GM23338 (cell line): ENCODE data around the gene KAT6B. TPM values are rescaled to one million over a fixed set of nuclear protein-coding genes. Genes with fewer than 3 reads are reported as not detected.

Experiments used
- ATAC-seq: fragments of 200-7000 bp; cut with Tn5 transposase; 3 replicates; pipeline ENCODE4 v1.9.1; 2020
- DNase-seq: peaks from one replicate; pipeline ENCODE4 v3.0.0-alpha.2; 2015; ENCODE audit warnings: low spot score
- H2AFZ ChIP-seq: fragments of 200-600 bp; sonication (generic); 2 replicates; pipeline ENCODE4 v1.8.0; 2016; ENCODE audit warnings: antibody characterized with exemption, mild to moderate bottlenecking, moderate library complexity
- H3F3A ChIP-seq: fragments of 200-600 bp; sonication (generic); replicated peaks from 2 replicates; pipeline ENCODE4 v1.8.0; 2017; ENCODE audit warnings: antibody characterized with exemption, mixed run types, low read depth
- H3K27ac ChIP-seq: fragments of 200-600 bp; sonication (generic); 2 replicates; pipeline ENCODE4 v1.6.1; 2016; ENCODE audit warnings: low read depth
- H3K27me3 ChIP-seq: fragments of 200-600 bp; sonication (generic); 2 replicates; pipeline ENCODE4 v1.8.0; 2016; ENCODE audit warnings: mild to moderate bottlenecking, mixed run types, moderate library complexity; ENCODE audit not compliant: insufficient read depth
- H3K36me3 ChIP-seq: fragments of 200-600 bp; sonication (generic); 2 replicates; pipeline ENCODE4 v1.8.0; 2016; ENCODE audit warnings: mild to moderate bottlenecking; ENCODE audit not compliant: insufficient read depth
- H3K4me1 ChIP-seq: fragments of 200-600 bp; sonication (generic); 2 replicates; pipeline ENCODE4 v1.8.0; 2016; ENCODE audit warnings: mild to moderate bottlenecking, moderate library complexity; ENCODE audit not compliant: insufficient read depth
- H3K4me2 ChIP-seq: fragments of 200-600 bp; sonication (generic); 2 replicates; pipeline ENCODE4 v1.7.1; 2017; ENCODE audit warnings: mixed run types
- H3K4me3 ChIP-seq: fragments of 200-600 bp; sonication (generic); 2 replicates; pipeline ENCODE4 v1.6.1; 2016; ENCODE audit warnings: mixed run types
- H3K79me2 ChIP-seq: fragments of 200-600 bp; sonication (generic); replicated peaks from 2 replicates; pipeline ENCODE4 v1.8.0; 2017; ENCODE audit warnings: mild to moderate bottlenecking; ENCODE audit not compliant: insufficient read depth
- H3K9me2 ChIP-seq: fragments of 200-600 bp; sonication (generic); 2 replicates; pipeline ENCODE4 v1.8.0; 2017; ENCODE audit not compliant: insufficient read depth
- H4K20me1 ChIP-seq: fragments of 200-600 bp; sonication (generic); replicated peaks from 2 replicates; pipeline ENCODE4 v1.8.0; 2017; ENCODE audit warnings: mild to moderate bottlenecking; ENCODE audit not compliant: insufficient read depth
- H3K27ac Mint-ChIP-seq: 2 replicates; pipeline ENCODE4 v1.8.0; 2020; ENCODE audit warnings: inconsistent platforms, mild to moderate bottlenecking, moderate library complexity, mixed read lengths
- H3K27me3 Mint-ChIP-seq: 3 replicates; pipeline ENCODE4 v1.8.0; 2022; ENCODE audit warnings: low read depth, mild to moderate bottlenecking, moderate library complexity, mixed read lengths, inconsistent platforms; ENCODE audit not compliant: insufficient read depth, poor library complexity
- H3K36me3 Mint-ChIP-seq: 3 replicates; pipeline ENCODE4 v1.8.0; 2021; ENCODE audit warnings: low read depth, mild to moderate bottlenecking, inconsistent platforms, moderate library complexity, mixed read lengths
- H3K4me1 Mint-ChIP-seq: 3 replicates; pipeline ENCODE4 v1.8.0; 2020; ENCODE audit warnings: mild to moderate bottlenecking, inconsistent platforms, mixed read lengths
- H3K4me3 Mint-ChIP-seq: 3 replicates; pipeline ENCODE4 v1.8.0; 2021; ENCODE audit warnings: moderate library complexity, mild to moderate bottlenecking, inconsistent platforms, mixed read lengths
- H3K9me3 Mint-ChIP-seq: 3 replicates; pipeline ENCODE4 v1.8.0; 2020; ENCODE audit warnings: moderate library complexity, mild to moderate bottlenecking, inconsistent platforms, mixed read lengths
- CREB1 ChIP-seq: fragments of 250-450 bp; sonication (Bioruptor Pico); IDR thresholded peaks from 2 replicates; pipeline ENCODE4 v1.5.0; 2020; ENCODE audit warnings: low read depth, mild to moderate bottlenecking, moderate library complexity
- CTCF ChIP-seq, 2 experiments: fragments of 200-600 bp in 1 of 2; sonication (generic) in 1 of 2; conservative IDR thresholded peaks; 2 replicates each; pipeline versions ENCODE4 v1.5.1 to v1.6.1; 2016 to 2017; ENCODE audit warnings: antibody characterized with exemption in 2 of 2, low read depth in 2 of 2, mild to moderate bottlenecking in 2 of 2, moderate library complexity in 1 of 2
- EZH2 ChIP-seq: fragments of 200-600 bp; sonication (generic); IDR thresholded peaks from one replicate; pipeline ENCODE4 v1.8.0; 2017; ENCODE audit warnings: antibody characterized with exemption, mild to moderate bottlenecking, low read depth; ENCODE audit not compliant: unreplicated experiment
- EZH2phosphoT487 ChIP-seq: fragments of 200-600 bp; sonication (generic); IDR thresholded peaks from one replicate; pipeline ENCODE4 v1.8.1; 2018; ENCODE audit warnings: antibody characterized with exemption; ENCODE audit not compliant: unreplicated experiment
- POLR2AphosphoS5 ChIP-seq: IDR thresholded peaks from 2 replicates; pipeline ENCODE4 v1.6.1; 2016; ENCODE audit warnings: antibody characterized with exemption, low read depth
- STAT1 ChIP-seq: IDR thresholded peaks from one replicate; pipeline ENCODE4 v1.6.1; 2016; ENCODE audit warnings: antibody characterized with exemption; ENCODE audit not compliant: unreplicated experiment
- ZNF114 ChIP-seq: fragments of 250-450 bp; sonication (Bioruptor Pico); IDR thresholded peaks from 2 replicates; pipeline ENCODE4 v1.5.0; 2020; ENCODE audit warnings: mild to moderate bottlenecking, moderate library complexity
- ZNF331 ChIP-seq: fragments of 250-450 bp; sonication (Bioruptor Pico); IDR thresholded peaks from 2 replicates; pipeline ENCODE4 v1.5.0; 2020; ENCODE audit warnings: low read depth, mild to moderate bottlenecking, moderate library complexity
- ZNF462 ChIP-seq: fragments of 250-450 bp; sonication (Bioruptor Pico); IDR thresholded peaks from 2 replicates; pipeline ENCODE4 v1.5.0; 2020; ENCODE audit warnings: mild to moderate bottlenecking, moderate library complexity
- polyA plus RNA-seq: library from polyadenylated mRNA; unstranded; fragments of >200 nt; fragmentation: Nextera tagmentation; extraction: Ambion mirVana; gene quantifications from 2 replicates; pipeline ENCODE4 v1.2.1, GENCODE V29; 2016
- total RNA-seq: library from RNA; depleted of rRNA; stranded (reverse); fragments of >200 nt; shearing (Covaris generic); gene quantifications from 2 replicates; pipeline ENCODE4 v1.2.3, GENCODE V29; 2014

The KAT6B gene
- total and polyA plus RNA-seq, 2 experiments from 2014 or later: 21.3 to 31.4 TPM

GRCh38 chr10:75076348-75076747 is 249.9 kb downstream of the KAT6B start:
- peak; percentile 48 for DNase-seq
- no peak overlapping the region for H3K27ac Mint-ChIP-seq
- H3K27me3 Mint-ChIP-seq: peaks cover 5% of the 10 kb centered on the region

GRCh38 chr10:75079436-75080083 is 253.2 kb downstream of the KAT6B start:
- peaks cover 4% of the 10 kb centered on the region; the same call in 1 of the 2 replicates for H3F3A ChIP-seq
- peaks cover 37% of the 10 kb centered on the region for H3K4me1 ChIP-seq
- H3K9me2 ChIP-seq: 0 out of 2 replicates have a peak, but pooled peaks cover 12% of the 10 kb centered on the region
- no peaks in the 10 kb centered on the region for H3K27me3 ChIP-seq
- H3K36me3 ChIP-seq: no peaks in the 10 kb centered on the region
- 0 out of 2 replicates have a peak overlapping the region, but pooled peaks have one; percentile 25 for H2AFZ ChIP-seq
- H3K4me2 ChIP-seq: no peak overlapping the region
- no peaks in the 10 kb centered on the region for H3K79me2 ChIP-seq
- H3K27ac ChIP-seq: no peak overlapping the region
- peaks cover 41% of the 10 kb centered on the region for H3K4me1 Mint-ChIP-seq
- H3K4me3 Mint-ChIP-seq: no peak overlapping the region
- peaks cover 7% of the 10 kb centered on the region for H3K27me3 Mint-ChIP-seq
- H3K36me3 Mint-ChIP-seq: no peaks in the 10 kb centered on the region
- peaks cover 10% of the 10 kb centered on the region; the same call in 2 of the 3 replicates for H3K9me3 Mint-ChIP-seq
- DNase-seq (no peak), ATAC-seq (no peak; the same call in 2 of the 3 replicates)
- H3K27ac Mint-ChIP-seq: no peak overlapping the region
- no peak overlapping the region for H3K4me3 ChIP-seq
- no peaks in the 10 kb centered on the region for H4K20me1 ChIP-seq
- TF ChIP-seq POLR2AphosphoS5 (no peak), ZNF114 (CRISPR knock-in tag) (no peak), ZNF462 (CRISPR knock-in tag) (no peak), EZH2phosphoT487 (no peak), CREB1 (CRISPR knock-in tag) (no peak), STAT1 (no peak), EZH2 (no peak)

More at GRCh38 chr10:75076348-75076747, 249.9 kb downstream of the KAT6B start:
- H3K4me3 Mint-ChIP-seq: no peak overlapping the region
- H3F3A ChIP-seq: peaks cover 2% of the 10 kb centered on the region; the same call in 1 of the 2 replicates
- H3K36me3 ChIP-seq: no peaks in the 10 kb centered on the region
- H3K27me3 ChIP-seq: no peaks in the 10 kb centered on the region
- H4K20me1 ChIP-seq: no peaks in the 10 kb centered on the region
- 0 out of 2 replicates have a peak, but pooled peaks cover 4% of the 10 kb centered on the region for H3K9me2 ChIP-seq
- 0 out of 4 replicates have a peak, but pooled peaks of 1 of the 2 experiments have one; percentile 2 for TF ChIP-seq CTCF (conservative IDR thresholded peaks at IDR 0.05; ENCODE audit: low read depth in 2 of 2)
- TF ChIP-seq ZNF114 (CRISPR knock-in tag): 0 out of 2 replicates have a peak, but pooled peaks have one; percentile 37
- TF ChIP-seq ZNF331 (CRISPR knock-in tag): no peak
- ATAC-seq: peak; percentile 91
- H3K36me3 Mint-ChIP-seq: no peaks in the 10 kb centered on the region
- peaks cover 4% of the 10 kb centered on the region; the same call in 1 of the 3 replicates for H3K9me3 Mint-ChIP-seq
- 0 out of 2 replicates have a peak overlapping the region, but pooled peaks have one; percentile 6 for H3K4me3 ChIP-seq
- H2AFZ ChIP-seq: peak overlapping the region; percentile 25
- H3K79me2 ChIP-seq: no peaks in the 10 kb centered on the region
- peak overlapping the region; percentile 43 for H3K4me2 ChIP-seq
- peaks cover 22% of the 10 kb centered on the region for H3K4me1 ChIP-seq
- H3K4me1 Mint-ChIP-seq: peaks cover 22% of the 10 kb centered on the region
- H3K27ac ChIP-seq: no peak overlapping the region
